ENCODE measurements around the gene GPR157.

Gene GPR157

GRCh38 chr1:9135073-9135836 lies 6.4 kb upstream of the GPR157 start:
- DNase-seq, result no peak
- Histone ChIP-seq H3K4me3 (ENCODE audit: low read depth, low read length) (no peak overlapping the region), H3K36me3 (no peaks in the 10 kb centered on the region), H3K27me3 (ENCODE audit: insufficient read depth, low read depth, severe bottlenecking) (no peaks in the 10 kb centered on the region), H3K27ac (no peak overlapping the region), H3K9me3 (ENCODE audit: severe bottlenecking) (no peaks in the 10 kb centered on the region)
- no peak for TF ChIP-seq CTCF (IDR thresholded peaks at IDR 0.05; ENCODE audit: low read depth, low read length)

DNA sequence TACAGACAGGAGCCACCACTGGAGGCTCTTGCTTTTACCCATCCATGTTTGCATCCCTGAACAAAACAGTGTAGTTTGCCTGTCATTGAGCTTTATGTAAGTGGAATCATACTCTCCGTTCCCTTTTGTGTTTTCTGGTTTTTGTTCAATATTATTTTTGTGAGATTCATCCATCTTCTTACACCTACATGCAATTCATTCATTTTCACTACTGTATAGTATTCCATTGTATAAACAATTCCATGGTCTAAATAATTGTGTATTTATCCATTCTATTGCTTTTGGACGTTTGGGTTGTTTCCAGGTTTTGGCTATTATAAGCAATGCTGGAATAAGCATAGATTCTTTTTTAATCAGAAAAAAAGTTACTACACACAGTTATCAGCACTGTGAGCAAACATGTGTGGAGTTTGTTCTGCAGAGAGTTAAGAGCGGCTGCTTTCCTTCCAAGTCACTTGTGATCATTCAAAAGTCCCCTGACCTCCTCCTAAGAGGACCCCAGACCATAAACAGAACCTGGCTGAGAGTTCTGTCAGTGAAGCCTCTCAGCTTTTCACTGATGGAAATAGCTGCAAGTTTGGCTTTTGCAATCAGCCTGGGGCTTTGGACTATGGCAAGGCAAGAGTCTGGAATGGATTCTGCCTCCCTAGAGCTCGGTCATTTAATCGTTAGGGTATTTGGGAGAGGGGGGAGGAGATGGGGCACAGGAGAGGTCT lies 5.1 kb upstream of the GPR157 start:
- Histone ChIP-seq H3K27me3 (ENCODE audit: insufficient read depth, low read depth, severe bottlenecking) (no peaks in the 10 kb centered on the region), H3K27ac (no peak overlapping the region), H3K36me3 (no peaks in the 10 kb centered on the region), H3K9me3 (ENCODE audit: severe bottlenecking) (no peaks in the 10 kb centered on the region), H3K4me3 (ENCODE audit: low read depth, low read length) (no peak overlapping the region)
- no peak for TF ChIP-seq CTCF (IDR thresholded peaks at IDR 0.05; ENCODE audit: low read depth, low read length)
- no peak for DNase-seq

GRCh38 chr1:9129266-9130041 lies 552 bp upstream of the GPR157 start:
- no peaks in the 10 kb centered on the region for H3K27me3 ChIP-seq (ENCODE audit: insufficient read depth, low read depth, severe bottlenecking)
- no peak for TF ChIP-seq CTCF (IDR thresholded peaks at IDR 0.05; ENCODE audit: low read depth, low read length)
- DNase-seq, result no peak
- no peaks in the 10 kb centered on the region for H3K9me3 ChIP-seq (ENCODE audit: severe bottlenecking)
- no peaks in the 10 kb centered on the region for H3K36me3 ChIP-seq
- H3K27ac ChIP-seq, result no peak overlapping the region
- H3K4me3 ChIP-seq (ENCODE audit: low read depth, low read length), result no peak overlapping the region

DNA sequence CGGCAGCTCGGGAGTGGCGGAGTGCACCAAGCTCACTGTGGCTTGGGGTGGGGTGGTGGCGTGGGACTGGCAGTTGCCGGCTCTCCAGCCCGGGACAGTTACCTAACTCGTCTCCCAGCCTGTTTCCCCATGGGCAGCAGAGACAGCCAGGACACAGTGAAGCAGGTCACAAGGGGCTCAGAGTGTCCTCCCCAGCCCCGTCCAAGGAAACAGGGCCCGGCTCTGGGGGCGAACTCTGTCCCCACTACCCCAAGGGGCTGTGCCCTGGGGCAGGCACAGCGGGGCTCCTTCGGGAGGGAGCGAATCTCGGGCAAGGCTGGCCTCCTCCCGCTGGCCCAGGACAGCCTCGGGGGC lies 759 bp downstream of the GPR157 start:
- Histone ChIP-seq H3K27ac (no peak overlapping the region), H3K36me3 (no peaks in the 10 kb centered on the region), H3K9me3 (ENCODE audit: severe bottlenecking) (no peaks in the 10 kb centered on the region), H3K4me3 (ENCODE audit: low read depth, low read length) (no peak overlapping the region), H3K27me3 (ENCODE audit: insufficient read depth, low read depth, severe bottlenecking) (no peaks in the 10 kb centered on the region)
- TF ChIP-seq CTCF (IDR thresholded peaks at IDR 0.05; ENCODE audit: low read depth, low read length), result no peak
- DNase-seq, result no peak

GRCh38 chr1:9127395-9128165 lies 1.3 kb downstream of the GPR157 start:
- H3K27ac ChIP-seq, result no peak overlapping the region
- TF ChIP-seq CTCF (IDR thresholded peaks at IDR 0.05; ENCODE audit: low read depth, low read length), result no peak
- no peaks in the 10 kb centered on the region for H3K9me3 ChIP-seq (ENCODE audit: severe bottlenecking)
- no peaks in the 10 kb centered on the region for H3K27me3 ChIP-seq (ENCODE audit: insufficient read depth, low read depth, severe bottlenecking)
- DNase-seq, result no peak
- H3K4me3 ChIP-seq (ENCODE audit: low read depth, low read length), result no peak overlapping the region
- H3K36me3 ChIP-seq, result no peaks in the 10 kb centered on the region

Measured in WERI-Rb-1 (cell line).